Measurements from ENCODE around the gene RNF39.
"Not testable (repeated sequence)": the region's sequence is repeated elsewhere in the genome, so short reads cannot be mapped to it uniquely, and the experiment has no call there.

Gene RNF39

DNA sequence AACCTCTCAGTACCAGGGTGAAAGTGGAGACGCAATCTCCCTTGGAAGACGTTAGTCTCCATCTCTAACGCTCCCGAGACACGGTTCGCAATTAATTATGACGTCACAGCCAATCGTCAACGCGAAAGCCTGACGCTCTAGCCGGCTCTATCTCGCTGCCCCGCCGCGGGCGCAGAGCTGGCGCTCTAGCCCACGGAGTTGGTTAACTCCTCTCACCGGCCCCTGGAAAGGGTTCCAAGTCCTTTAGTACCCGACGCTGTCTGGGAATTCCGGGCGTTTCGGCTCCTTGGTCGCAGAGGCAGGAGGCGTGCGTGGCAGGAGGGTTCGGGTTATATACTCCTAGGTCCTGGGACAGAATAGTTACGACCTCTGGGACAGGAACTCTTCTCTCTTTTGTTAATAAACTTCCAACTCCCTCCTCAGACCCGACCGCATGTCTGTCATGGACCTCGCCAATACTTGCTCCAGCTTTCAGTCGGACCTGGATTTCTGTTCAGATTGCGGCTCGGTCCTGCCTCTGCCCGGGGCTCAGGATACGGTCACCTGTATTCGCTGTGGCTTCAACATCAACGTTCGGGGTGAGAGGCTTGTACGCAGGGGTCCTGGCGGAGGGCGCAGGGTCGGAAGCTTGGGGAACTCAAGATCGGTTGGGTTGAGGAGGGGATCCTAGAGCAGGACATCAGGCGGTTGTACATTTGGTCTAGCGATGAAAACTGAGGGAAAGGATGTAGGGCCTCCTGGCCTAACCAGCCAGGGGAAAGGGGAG is 14.3 kb downstream of the RNF39 start, which contains the start of gene POLR1H:
Gene POLR1H, plus strand, starts transcription at position 174 of the 766 bp plus-strand sequence. Its CDS starts 260 bp downstream, at position 434.
- peak; percentile 94 for DNase-seq

- DNase-seq = peak; percentile 22
These were observed 14.9 kb downstream of the RNF39 start for GRCh38 chr6:30060606-30061091.

GRCh38 chr6:30055513-30055912 is 20.1 kb downstream of the RNF39 start:
- no peak for DNase-seq

DNA sequence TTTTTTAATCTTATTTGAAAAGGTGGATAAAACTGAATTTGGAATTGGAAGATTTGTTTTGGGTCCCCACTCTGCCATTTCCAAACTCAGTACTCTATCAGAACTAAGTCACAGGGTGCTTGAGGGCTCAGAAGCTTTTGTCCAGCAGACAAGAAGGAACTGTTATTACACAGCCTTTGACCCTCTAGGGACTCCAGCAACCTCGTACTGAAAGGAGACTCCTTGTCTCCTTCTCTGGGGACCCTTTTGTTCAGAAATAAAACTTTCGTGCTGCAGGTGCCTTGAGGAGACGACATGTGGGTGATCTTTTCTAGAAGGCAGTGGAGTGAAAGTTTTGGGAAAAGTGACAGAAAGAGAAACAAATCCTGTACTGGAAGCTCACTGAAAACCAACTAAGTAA is 21.9 kb downstream of the RNF39 start:
- no peak for DNase-seq

DNA sequence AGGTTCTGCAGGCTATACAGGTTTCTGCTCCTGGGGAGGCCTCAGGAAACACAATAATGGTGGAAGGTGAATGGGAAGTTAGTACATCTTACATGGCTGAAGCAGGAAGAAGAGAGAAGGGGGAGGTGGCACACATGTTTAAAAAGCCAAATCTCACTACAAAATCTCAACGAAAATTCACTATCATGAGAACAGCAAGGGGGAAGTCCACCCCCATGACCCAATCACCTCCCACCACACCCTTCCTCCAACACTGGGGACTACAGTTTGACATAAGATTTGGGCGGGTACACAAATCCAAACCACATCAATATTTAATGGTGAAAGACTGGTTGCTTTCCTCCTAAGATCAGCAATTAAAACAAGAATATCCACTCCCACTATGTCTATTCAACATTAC is 28.3 kb downstream of the RNF39 start:
- DNase-seq = no peak

DNA sequence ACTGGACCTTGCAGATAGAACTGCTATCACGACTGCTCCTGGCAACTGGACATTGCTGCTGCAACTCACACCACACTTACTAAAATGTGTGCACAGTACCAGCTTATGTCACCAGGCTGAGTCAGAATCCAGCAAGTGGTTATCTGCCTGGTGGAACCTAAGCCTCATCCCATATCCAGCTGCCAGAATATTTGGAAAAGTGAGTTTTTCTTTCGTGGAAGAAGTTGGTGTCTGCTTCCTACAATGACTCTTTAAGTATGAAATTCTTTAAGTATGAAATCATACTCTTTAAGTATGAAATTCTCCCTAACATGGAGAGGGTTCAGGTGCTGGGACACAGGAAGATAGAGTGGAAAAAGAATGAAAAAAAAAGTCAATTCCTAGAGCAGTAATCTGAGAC is 30.9 kb downstream of the RNF39 start:
- no peak for DNase-seq

DNA sequence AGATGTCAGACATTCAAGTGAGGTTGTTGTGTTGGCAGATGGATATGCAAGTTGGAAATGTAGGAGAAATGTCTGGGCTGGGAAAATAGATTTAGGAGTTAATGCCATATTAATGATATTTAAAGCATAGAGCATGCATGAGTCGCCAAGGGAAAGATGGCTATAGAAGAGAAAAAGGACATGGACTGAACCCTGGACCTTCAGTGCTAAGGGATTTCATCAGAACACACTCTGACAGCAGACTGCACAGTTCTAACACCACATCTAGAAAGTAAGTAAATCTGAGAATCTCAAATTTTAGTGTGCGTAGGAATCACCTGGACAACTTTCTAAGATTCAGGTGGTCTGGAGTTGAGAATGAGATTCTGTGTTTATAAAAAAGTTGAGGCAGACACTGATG is 31.8 kb downstream of the RNF39 start:
- no peak for DNase-seq

GRCh38 chr6:30042914-30043313 is 32.7 kb downstream of the RNF39 start:
- DNase-seq = no peak

- DNase-seq = no peak
These were observed 33.1 kb downstream of the RNF39 start for GRCh38 chr6:30042476-30042875.

GRCh38 chr6:30041821-30042220 is 33.7 kb downstream of the RNF39 start:
- DNase-seq = no peak

DNA sequence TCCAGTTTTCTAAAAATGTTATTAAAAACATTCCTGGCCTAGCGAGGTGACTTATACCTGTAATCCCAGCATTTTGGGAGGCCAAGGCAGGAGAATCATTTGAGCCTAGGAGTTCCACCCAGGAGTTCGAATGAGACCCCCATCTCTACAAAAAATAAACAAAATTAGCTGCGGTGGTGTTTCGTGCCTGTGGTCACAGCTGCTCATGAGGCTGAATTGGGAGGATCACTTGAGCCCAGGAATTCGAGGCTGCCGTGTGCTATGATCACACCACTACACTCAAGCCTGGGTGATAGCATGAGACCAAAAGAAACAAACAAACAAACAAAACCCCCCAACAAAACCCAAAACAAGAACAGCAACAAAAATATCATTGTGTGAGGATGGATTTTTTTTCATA is 34.3 kb downstream of the RNF39 start:
- no peak for DNase-seq

- DNase-seq = peak; percentile 16
These were observed 38.3 kb downstream of the RNF39 start for GRCh38 chr6:30037182-30037788.

DNA sequence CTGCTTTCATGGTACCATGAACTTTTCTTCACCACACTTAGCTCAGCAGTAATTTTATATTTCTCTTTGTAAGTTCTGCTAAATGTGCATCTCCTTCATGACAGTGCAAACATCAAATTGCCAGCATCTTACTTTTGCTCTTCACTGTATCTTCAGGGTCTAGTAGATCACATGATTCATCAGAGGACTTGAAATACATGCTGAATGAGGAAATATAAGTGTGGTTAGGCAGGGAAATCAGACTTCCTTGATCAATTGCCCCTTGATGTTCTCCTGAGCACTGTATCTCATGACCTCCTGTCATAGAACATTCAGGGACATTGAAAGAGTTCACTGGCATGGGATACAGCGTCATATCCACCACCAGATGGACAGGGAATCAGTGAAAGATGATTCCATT is 39.8 kb downstream of the RNF39 start:
- DNase-seq = no peak

DNA sequence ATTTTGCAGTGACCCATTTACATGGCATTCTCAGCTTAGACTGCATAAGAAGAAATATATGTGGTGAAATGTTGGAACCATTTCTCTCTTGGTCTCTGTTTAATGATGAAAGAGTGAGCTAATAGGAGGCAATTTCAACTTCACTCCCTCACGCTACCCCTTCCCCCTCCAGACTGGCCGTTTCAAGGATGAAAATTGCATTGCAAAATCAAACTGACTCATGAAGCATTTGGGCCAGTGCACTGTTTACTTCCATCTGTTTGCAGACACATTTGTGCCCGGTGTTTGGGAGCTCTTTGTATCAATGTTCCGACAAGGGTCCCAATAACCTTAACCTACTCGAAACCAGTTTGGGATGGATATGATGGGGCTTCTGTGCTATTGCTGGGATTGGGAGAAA is 42.1 kb downstream of the RNF39 start:
- DNase-seq = not testable (repeated sequence)

DNA sequence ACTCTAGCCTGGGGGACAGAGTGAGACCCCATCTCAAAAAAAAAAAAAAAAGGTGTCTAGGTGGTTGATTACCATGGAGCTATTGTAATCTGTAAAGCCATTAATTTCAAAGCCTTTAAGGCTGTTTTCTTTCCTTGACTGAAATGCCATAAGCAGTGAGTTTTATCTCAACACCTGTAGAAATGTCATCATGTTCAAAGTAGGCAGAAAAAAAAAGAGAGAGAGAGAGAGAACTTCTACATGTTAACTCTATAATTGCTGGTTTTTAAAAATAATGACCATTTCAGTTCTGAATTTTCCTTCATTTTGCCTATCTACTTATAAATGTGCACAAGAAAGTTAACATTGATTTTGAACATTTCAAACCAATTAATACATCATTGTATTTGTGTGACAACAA is 44.2 kb downstream of the RNF39 start:
- DNase-seq = no peak

DNA sequence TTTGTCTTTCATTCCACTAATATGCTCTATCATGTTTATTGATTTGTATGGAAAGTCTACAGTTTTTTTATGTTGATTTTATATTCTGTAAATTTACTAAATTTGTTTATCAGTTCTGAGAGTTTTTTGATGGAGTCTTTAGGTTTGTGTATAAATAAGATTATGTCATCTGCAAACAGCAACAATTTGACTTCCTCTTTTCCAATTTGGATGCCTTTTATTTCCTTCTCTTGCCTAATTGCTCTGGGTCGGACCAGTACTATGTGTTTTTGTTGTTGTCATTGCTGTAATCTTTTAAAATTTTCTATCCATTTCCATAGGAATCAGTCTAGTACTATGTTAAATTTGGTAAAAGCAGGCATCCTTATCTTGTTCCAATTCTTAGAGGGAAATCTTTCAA is 46.0 kb downstream of the RNF39 start:
- no peak for DNase-seq

DNA sequence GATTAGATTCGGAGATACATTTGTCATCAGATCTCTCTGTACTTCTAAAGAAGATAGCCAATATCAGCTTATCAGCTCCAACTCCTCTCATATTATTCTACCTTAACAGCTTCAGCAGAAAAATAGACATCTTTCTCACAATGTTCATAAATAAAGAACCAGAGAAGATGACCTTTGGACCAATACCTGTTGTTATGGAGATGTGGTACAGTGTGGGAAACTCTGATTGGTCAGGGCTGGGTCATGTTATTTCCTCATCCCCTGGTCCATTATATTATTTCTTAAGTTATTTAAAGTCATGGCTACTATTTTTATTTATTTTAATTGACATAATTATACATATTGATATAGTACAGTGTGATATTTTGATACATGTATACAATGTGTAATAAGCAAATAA is 50.4 kb downstream of the RNF39 start:
- no peak for DNase-seq

DNA sequence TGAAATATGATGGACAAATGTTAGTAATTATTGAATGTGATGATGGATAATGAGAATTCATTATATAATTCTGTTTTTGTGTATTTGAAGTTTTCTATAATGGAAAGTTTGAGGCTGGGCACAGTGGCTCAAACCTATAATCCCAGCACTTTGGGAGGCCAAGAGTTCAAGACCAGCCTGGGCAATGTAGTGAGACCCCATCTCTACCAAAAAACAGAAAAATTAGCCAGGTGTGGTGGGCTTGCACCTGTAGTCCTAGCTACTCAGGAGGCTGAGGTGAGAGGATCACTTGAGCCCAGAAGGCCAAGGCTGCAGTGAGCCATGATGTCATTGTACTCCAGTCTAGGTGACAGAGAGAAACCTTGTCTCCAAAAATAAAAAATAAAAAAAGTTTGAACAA is 52.9 kb downstream of the RNF39 start:
- not testable (repeated sequence) for DNase-seq

DNA sequence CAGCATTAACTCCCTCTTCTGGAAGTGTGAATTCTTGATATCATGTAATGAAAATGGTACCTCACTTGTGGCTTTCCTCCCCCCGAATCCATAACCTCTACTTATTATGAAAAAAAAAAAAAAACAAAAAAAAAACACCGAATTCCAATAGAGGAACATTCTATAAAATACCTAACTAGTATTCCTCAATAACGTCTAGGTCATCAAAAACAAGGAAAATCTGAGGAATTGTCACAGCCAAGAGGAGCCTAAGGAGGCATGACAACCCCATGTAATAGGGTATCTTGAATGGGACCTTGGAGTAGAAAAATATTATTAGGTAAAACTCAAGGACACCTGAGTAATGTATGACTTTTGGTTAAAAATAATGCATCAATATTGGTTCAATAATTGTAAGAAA is 53.4 kb downstream of the RNF39 start:
- no peak for DNase-seq

DNA sequence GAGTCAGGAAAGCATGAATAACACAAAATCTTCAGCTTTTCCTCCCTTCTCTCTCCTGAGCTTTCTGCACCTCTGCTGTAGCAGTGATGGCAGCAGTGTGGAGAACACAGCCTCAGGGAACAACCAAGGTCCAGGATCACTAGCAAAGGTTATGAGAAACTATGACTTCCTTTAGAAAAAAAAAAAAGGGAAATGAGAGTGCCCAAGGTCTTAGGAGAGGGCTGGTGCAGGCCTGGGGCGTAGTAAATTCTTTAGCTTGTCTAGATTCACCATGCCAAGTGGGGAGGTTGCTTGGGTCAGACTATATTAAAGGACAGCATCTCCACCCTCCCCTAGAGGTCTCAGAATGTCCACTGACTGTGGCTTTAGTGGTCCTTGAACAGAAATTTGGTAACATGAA is 54.9 kb downstream of the RNF39 start:
- no peak for DNase-seq
